Suprapubic skin (tissue), 4 donors: Measurements from ENCODE around the gene IL4I1.

Experiments
- CTCF ChIP-seq, 2 donors: fragments of 200-600 bp in 1 of 2; fragments of 450-650 bp in 1 of 2; sonication (generic) in 1 of 2; IDR thresholded peaks; one replicate each; pipeline ENCODE4 v1.5.1; 2016 to 2019; ENCODE audit warnings: antibody characterized with exemption in 2 of 2, mild to moderate bottlenecking in 1 of 2, moderate library complexity in 1 of 2
- EP300 ChIP-seq: sonication (generic); formaldehyde crosslinking; IDR thresholded peaks from one replicate; pipeline ENCODE4 v1.6.1; 2017; ENCODE audit warnings: antibody characterized with exemption
- POLR2A ChIP-seq, 2 donors: fragments of 450-650 bp; IDR thresholded peaks; one replicate each; pipeline ENCODE4 v1.6.1; 2017; ENCODE audit warnings: antibody characterized with exemption in 2 of 2, mild to moderate bottlenecking in 2 of 2, moderate library complexity in 2 of 2
- POLR2AphosphoS5 ChIP-seq, 3 donors: sonication (generic); formaldehyde crosslinking; IDR thresholded peaks; one replicate each; pipeline ENCODE4 v1.6.1; 2017; ENCODE audit warnings: antibody characterized with exemption in 3 of 3

DNA sequence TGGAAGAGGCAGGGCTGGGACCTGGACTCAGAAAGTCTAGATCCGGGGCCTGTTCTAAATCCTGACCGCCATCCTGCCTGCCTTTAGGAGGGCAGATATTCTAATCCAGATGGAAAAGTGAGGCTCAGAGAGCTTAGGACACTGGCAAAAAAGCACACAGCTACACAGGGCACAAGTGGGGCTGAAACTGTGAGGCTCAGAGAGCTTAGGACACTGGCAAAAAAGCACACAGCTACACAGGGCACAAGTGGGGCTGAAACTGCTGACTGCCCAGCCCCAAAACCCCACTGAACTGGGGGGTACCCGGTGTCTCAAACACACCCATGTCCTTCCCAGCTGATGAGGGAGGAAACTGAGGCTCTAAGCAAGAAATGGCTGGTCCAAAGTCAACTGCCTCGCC lies 21.5 kb downstream of the IL4I1 start:
- no peak for TF ChIP-seq CTCF (IDR thresholded peaks at IDR 0.05)
- no peak for TF ChIP-seq POLR2A (IDR thresholded peaks at IDR 0.05)
- TF ChIP-seq POLR2AphosphoS5 (IDR thresholded peaks at IDR 0.05) = no peak
- no peak for TF ChIP-seq EP300
